K562 (cell line): ENCODE data around the gene RAP1A. TPM values are rescaled to one million over a fixed set of nuclear protein-coding genes. Genes with fewer than 3 reads are reported as not detected.

Experiments used
- CAMTA2 ChIP-seq: fragments of 250-450 bp; sonication (Bioruptor Pico); conservative IDR thresholded peaks from 2 replicates; pipeline ENCODE4 v1.5.1; 2022
- CBX5 ChIP-seq: IDR thresholded peaks from 2 replicates; pipeline ENCODE4 v1.6.1; 2014; ENCODE audit warnings: low read depth, borderline replicate concordance
- FIP1L1 ChIP-seq: fragments of 200-400 bp; formaldehyde crosslinking; IDR thresholded peaks from 2 replicates; pipeline ENCODE4 v1.6.1; 2018; ENCODE audit warnings: mild to moderate bottlenecking, low read depth, low read length; ENCODE audit not compliant: poor library complexity, severe bottlenecking
- FOXM1 ChIP-seq, 2 experiments: fragments of 450-650 bp in 1 of 2; sonication (generic) in 1 of 2; formaldehyde crosslinking in 1 of 2; IDR thresholded peaks; 2 replicates each; pipeline versions ENCODE4 v1.6.1 to v1.9.0; 2017 to 2022; ENCODE audit warnings: low read depth in 2 of 2, mild to moderate bottlenecking in 2 of 2, missing genetic modification reagents in 1 of 2, moderate library complexity in 1 of 2
- GATAD2B ChIP-seq: fragments of 450-650 bp; IDR thresholded peaks from 2 replicates; pipeline ENCODE4 v1.6.1; 2017; ENCODE audit warnings: mild to moderate bottlenecking, borderline replicate concordance
- MTA3 ChIP-seq: fragments of 450-650 bp; formaldehyde crosslinking; IDR thresholded peaks from 2 replicates; pipeline ENCODE4 v1.6.1; 2017; ENCODE audit warnings: mild to moderate bottlenecking, borderline replicate concordance
- PKNOX1 ChIP-seq: fragments of 450-650 bp; IDR thresholded peaks from 2 replicates; pipeline ENCODE4 v1.6.1; 2016
- RNF219 ChIP-seq: fragments of 250-450 bp; sonication (Bioruptor Pico); IDR thresholded peaks from 2 replicates; pipeline ENCODE4 v1.5.0; 2022; ENCODE audit warnings: mild to moderate bottlenecking
- SAP30 ChIP-seq: fragments of 200-600 bp; sonication (generic); IDR thresholded peaks from 2 replicates; pipeline ENCODE4 v1.6.1; 2012; ENCODE audit warnings: borderline replicate concordance, low read depth, mild to moderate bottlenecking, moderate library complexity, low read length, control low read depth, inconsistent platforms; ENCODE audit not compliant: insufficient read depth, poor library complexity, severe bottlenecking
- ZBTB5 ChIP-seq: fragments of 450-650 bp; IDR thresholded peaks from 2 replicates; pipeline ENCODE4 v1.6.1; 2017; ENCODE audit warnings: antibody characterized with exemption
- ZHX1 ChIP-seq: fragments of 150-350 bp; conservative IDR thresholded peaks from 2 replicates; pipeline ENCODE4 v1.6.1; 2014; ENCODE audit warnings: low read length
- ZNF347 ChIP-seq: fragments of 450-650 bp; formaldehyde crosslinking; IDR thresholded peaks from 2 replicates; pipeline ENCODE4 v1.4.0; 2020; ENCODE audit warnings: low read depth, mild to moderate bottlenecking, moderate library complexity
- polyA plus RNA-seq, 8 experiments: library from polyadenylated mRNA; depleted of rRNA in 4 of 8; stranded (reverse) in 5 of 8; unstranded in 3 of 8; fragments of >200 nt; fragmentation: Nextera tagmentation in 2 of 8; fragmentation: Illumina TruSeq in 1 of 8; extraction: Ambion mirVana in 2 of 8; extraction: Trizol in 1 of 8; gene quantifications; 2 replicates each; pipeline versions ENCODE4 v1.2.1 to v1.2.3, GENCODE V29; 2011 to 2014; ENCODE audit warnings: inconsistent platforms in 1 of 8, missing spikeins in 1 of 8
- total RNA-seq, 7 experiments: library from RNA; depleted of rRNA in 6 of 7; stranded (reverse); fragments of >200 nt in 6 of 7; fragmentation: Illumina TruSeq in 2 of 7; extraction: Trizol in 2 of 7; gene quantifications; 2 replicates each; pipeline versions ENCODE4 v1.2.1 to v1.2.3, GENCODE V29; 2011 to 2021; ENCODE audit warnings: low replicate concordance in 1 of 7

RAP1A gene
- total and polyA plus RNA-seq, 9 of the 15 experiments (the other 6 are each of a cell fraction or from before 2014, with no cell fraction given), result 13.4 to 86.2 (median 32.5) TPM

GRCh38 chr1:111599781-111600693 lies 19.6 kb upstream of the RAP1A start (continued):
- peak; percentile 25; the same call in 1 of the 2 replicates for TF ChIP-seq PKNOX1
- no peak for TF ChIP-seq SAP30
- no peak for TF ChIP-seq MTA3
- TF ChIP-seq ZHX1, result no peak
- TF ChIP-seq FOXM1 (IDR thresholded peaks at IDR 0.05; ENCODE audit: low read depth), result peak; percentile 38; the same call in 1 of the 2 replicates
- no peak for TF ChIP-seq FOXM1 (CRISPR knock-in tag; IDR thresholded peaks at IDR 0.05; ENCODE audit: low read depth)
- 0 out of 2 replicates have a peak, but pooled peaks have one; percentile 77 for TF ChIP-seq CBX5
- no peak for TF ChIP-seq CAMTA2 (CRISPR knock-in tag)
- TF ChIP-seq ZBTB5, result no peak
- TF ChIP-seq GATAD2B, result peak; percentile 64; the same call in 1 of the 2 replicates
- no peak for TF ChIP-seq ZNF347
- TF ChIP-seq FIP1L1, result no peak
- no peak for TF ChIP-seq RNF219 (CRISPR knock-in tag)
